CD4-positive, alpha-beta T cell (primary cell): Measurements from ENCODE around the gene MSANTD1. TPM values are rescaled to one million over a fixed set of nuclear protein-coding genes. Genes with fewer than 3 reads are reported as not detected.

ENCODE experiments used
- ATAC-seq: fragments of 200-7000 bp; cut with Tn5 transposase; one replicate; pipeline ENCODE4 v1.10.0; 2022; ENCODE audit warnings: mild to moderate bottlenecking; ENCODE audit not compliant: poor library complexity
- CTCF ChIA-PET: fragments of 350-600 bp; sonication (Branson Sonifier 250); formaldehyde crosslinking; loops from one replicate; lab custom pipeline; 2021; ENCODE audit warnings: antibody characterized with exemption, inconsistent platforms; lab: Charles Lee
- POLR2A ChIA-PET: fragments of 350-600 bp; sonication (Branson Sonifier 250); formaldehyde crosslinking; loops from one replicate; lab custom pipeline; 2021; ENCODE audit warnings: antibody characterized with exemption, inconsistent platforms; lab: Charles Lee
- DNase-seq, 14 experiments: peaks; one replicate each; pipeline ENCODE4 v3.0.0-alpha.2; 2013 to 2020; ENCODE audit warnings: mixed read lengths in 2 of 14
- H3K27ac ChIP-seq, 2 donors: one replicate each; pipeline versions ENCODE4 v1.5.1 to v1.7.0; 2013; ENCODE audit warnings: low read length in 2 of 2, low read depth in 1 of 2, mild to moderate bottlenecking in 1 of 2
- H3K27me3 ChIP-seq, 2 experiments: 1 replicate in 1 of 2; 2 replicates in 1 of 2; pipeline versions ENCODE4 v1.6.1 to v1.7.0; 2013; ENCODE audit warnings: low read length in 2 of 2, control low read depth in 1 of 2, mild to moderate bottlenecking in 1 of 2, moderate library complexity in 1 of 2; ENCODE audit not compliant: insufficient read depth in 2 of 2, control insufficient read depth in 1 of 2
- H3K36me3 ChIP-seq: one replicate; pipeline ENCODE4 v1.6.1; 2013; ENCODE audit warnings: low read length, control low read depth; ENCODE audit not compliant: insufficient read depth
- H3K4me1 ChIP-seq: one replicate; pipeline ENCODE4 v1.6.1; 2013; ENCODE audit warnings: low read length, control low read depth; ENCODE audit not compliant: insufficient read depth
- H3K4me3 ChIP-seq: one replicate; pipeline ENCODE4 v1.5.1; 2013; ENCODE audit warnings: mild to moderate bottlenecking, low read length, moderate library complexity
- H3K9me3 ChIP-seq, 2 experiments: 1 replicate in 1 of 2; 2 replicates in 1 of 2; pipeline versions ENCODE4 v1.6.1 to v1.7.0; 2013; ENCODE audit warnings: low read length in 2 of 2, mild to moderate bottlenecking in 2 of 2, control low read depth in 1 of 2, moderate library complexity in 1 of 2; ENCODE audit not compliant: control insufficient read depth in 1 of 2, insufficient read depth in 1 of 2
- H3K27ac Mint-ChIP-seq: one replicate; pipeline ENCODE4 v1.8.0; 2020; ENCODE audit warnings: mixed read lengths
- H3K27me3 Mint-ChIP-seq: one replicate; pipeline ENCODE4 v1.8.0; 2021; ENCODE audit warnings: mixed read lengths
- H3K36me3 Mint-ChIP-seq: one replicate; pipeline ENCODE4 v1.8.0; 2021; ENCODE audit warnings: low read depth, mixed read lengths
- H3K4me1 Mint-ChIP-seq: one replicate; pipeline ENCODE4 v1.8.0; 2021; ENCODE audit warnings: low read depth, mixed read lengths
- H3K4me3 Mint-ChIP-seq: one replicate; pipeline ENCODE4 v1.8.0; 2020; ENCODE audit warnings: mild to moderate bottlenecking, mixed read lengths
- H3K9me3 Mint-ChIP-seq: one replicate; pipeline ENCODE4 v1.8.0; 2020; ENCODE audit warnings: mixed read lengths
- intact Hi-C, 2 experiments: fragments of 100-400 bp; cut with DNase I in 1 of 2; cut with micrococcal nuclease in 1 of 2; formaldehyde crosslinking; loops; one replicate each; pipeline versions ENCODE4 v1.15.1 to v1.9.0; 2023 to 2025; cut with DNase I, micrococcal nuclease
- total RNA-seq, 174 experiments: library from RNA in 2 of 174; stranded (reverse) in 2 of 174; gene quantifications; one replicate each; pipeline ENCODE4 v1.2.3 and lab custom pipeline; 2021 to 2026
- TF ChIP-seq, protein P1 (sequence below): fragments of 200-600 bp; IDR thresholded peaks from one replicate; pipeline ENCODE4 v1.8.0; 2022; ENCODE audit warnings: antibody characterized with exemption, mild to moderate bottlenecking

The MSANTD1 gene
- total RNA-seq, 2 experiments from 2014 or later: 0.67 to 0.74 TPM

- H3K4me3 ChIP-seq: no peak overlapping the region
- DNase-seq: no peak
- Mint-ChIP-seq H3K27ac (no peak overlapping the region), H3K4me3 (no peak overlapping the region), H3K27me3 (no peaks in the 10 kb centered on the region), H3K9me3 (no peaks in the 10 kb centered on the region), H3K4me1 (peaks cover 72% of the 10 kb centered on the region), H3K36me3 (peaks cover 44% of the 10 kb centered on the region)
- no peak overlapping the region for H3K27ac ChIP-seq
- no peak for ATAC-seq
- TF ChIP-seq, protein P1, sequence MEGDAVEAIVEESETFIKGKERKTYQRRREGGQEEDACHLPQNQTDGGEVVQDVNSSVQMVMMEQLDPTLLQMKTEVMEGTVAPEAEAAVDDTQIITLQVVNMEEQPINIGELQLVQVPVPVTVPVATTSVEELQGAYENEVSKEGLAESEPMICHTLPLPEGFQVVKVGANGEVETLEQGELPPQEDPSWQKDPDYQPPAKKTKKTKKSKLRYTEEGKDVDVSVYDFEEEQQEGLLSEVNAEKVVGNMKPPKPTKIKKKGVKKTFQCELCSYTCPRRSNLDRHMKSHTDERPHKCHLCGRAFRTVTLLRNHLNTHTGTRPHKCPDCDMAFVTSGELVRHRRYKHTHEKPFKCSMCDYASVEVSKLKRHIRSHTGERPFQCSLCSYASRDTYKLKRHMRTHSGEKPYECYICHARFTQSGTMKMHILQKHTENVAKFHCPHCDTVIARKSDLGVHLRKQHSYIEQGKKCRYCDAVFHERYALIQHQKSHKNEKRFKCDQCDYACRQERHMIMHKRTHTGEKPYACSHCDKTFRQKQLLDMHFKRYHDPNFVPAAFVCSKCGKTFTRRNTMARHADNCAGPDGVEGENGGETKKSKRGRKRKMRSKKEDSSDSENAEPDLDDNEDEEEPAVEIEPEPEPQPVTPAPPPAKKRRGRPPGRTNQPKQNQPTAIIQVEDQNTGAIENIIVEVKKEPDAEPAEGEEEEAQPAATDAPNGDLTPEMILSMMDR: no peak
- intact Hi-C loops: loop anchor here in 1 of 2 experiments (5.0 kb wide), 1 partner anchor 92 kb away; the partner anchor contains the start of gene RGS12
- H3K36me3 ChIP-seq: peaks cover 24% of the 10 kb centered on the region
- H3K4me1 ChIP-seq: peaks cover 63% of the 10 kb centered on the region
- ChIA-PET CTCF (no interaction called here), POLR2A (no interaction called here)
- no peaks in the 10 kb centered on the region for H3K9me3 ChIP-seq
- no peaks in the 10 kb centered on the region for H3K27me3 ChIP-seq
Measured at GRCh38 chr4:3200423-3201090, 48.4 kb upstream of the MSANTD1 start.

GRCh38 chr4:3201718-3202702 is 46.9 kb upstream of the MSANTD1 start:
- peak overlapping the region; percentile 42 to 43 for H3K27ac ChIP-seq
- Mint-ChIP-seq H3K4me1 (peaks cover 58% of the 10 kb centered on the region), H3K4me3 (peak overlapping the region; percentile 74), H3K36me3 (peaks cover 50% of the 10 kb centered on the region), H3K27me3 (no peaks in the 10 kb centered on the region), H3K27ac (peak overlapping the region; percentile 78), H3K9me3 (no peaks in the 10 kb centered on the region)
- ATAC-seq (peak; percentile 97), DNase-seq (peak; percentile 42 to 96 (median 67))
- no peaks in the 10 kb centered on the region for H3K27me3 ChIP-seq
- H3K36me3 ChIP-seq: peaks cover 30% of the 10 kb centered on the region
- H3K9me3 ChIP-seq: no peaks in the 10 kb centered on the region
- TF ChIP-seq, protein P1: no peak
- intact Hi-C loops: loop anchor here (1.0 to 5.0 kb wide), 3 partner anchors 8 to 100 kb away; partner anchors contain the start of gene RGS12 (in 1 of the 2)
- H3K4me3 ChIP-seq: peak overlapping the region; percentile 26
- peaks cover 48% of the 10 kb centered on the region for H3K4me1 ChIP-seq
- POLR2A ChIA-PET: interaction anchor here (0.9 to 1.9 kb wide), 6 partner anchors 8 to 168 kb away, joined by 3 to 5 read pairs (median 4); no protein-coding TSS in a partner anchor
- CTCF ChIA-PET: interaction anchor here (0.7 to 1.6 kb wide), 2 partner anchors 9 to 152 kb away, joined by 4 to 7 read pairs; no protein-coding TSS in a partner anchor
